Fibroblast of lung (primary cell): ENCODE data around the gene CTNNA2.

Source experiments
- EZH2 ChIP-seq: IDR thresholded peaks from 2 replicates; pipeline ENCODE4 v1.5.1; 2012; ENCODE audit warnings: low read length, control low read depth, mild to moderate bottlenecking; ENCODE audit errors: missing control alignments
- TF ChIP-seq, protein P1 (sequence below), 2 donors: IDR thresholded peaks in 1 of 2; conservative IDR thresholded peaks in 1 of 2; 1 replicate in 1 of 2; 2 replicates in 1 of 2; pipeline ENCODE4 v1.5.1; 2011 to 2012; ENCODE audit warnings: low read length in 2 of 2, control low read depth in 1 of 2, inconsistent platforms in 1 of 2, low read depth in 1 of 2, mild to moderate bottlenecking in 1 of 2

DNA sequence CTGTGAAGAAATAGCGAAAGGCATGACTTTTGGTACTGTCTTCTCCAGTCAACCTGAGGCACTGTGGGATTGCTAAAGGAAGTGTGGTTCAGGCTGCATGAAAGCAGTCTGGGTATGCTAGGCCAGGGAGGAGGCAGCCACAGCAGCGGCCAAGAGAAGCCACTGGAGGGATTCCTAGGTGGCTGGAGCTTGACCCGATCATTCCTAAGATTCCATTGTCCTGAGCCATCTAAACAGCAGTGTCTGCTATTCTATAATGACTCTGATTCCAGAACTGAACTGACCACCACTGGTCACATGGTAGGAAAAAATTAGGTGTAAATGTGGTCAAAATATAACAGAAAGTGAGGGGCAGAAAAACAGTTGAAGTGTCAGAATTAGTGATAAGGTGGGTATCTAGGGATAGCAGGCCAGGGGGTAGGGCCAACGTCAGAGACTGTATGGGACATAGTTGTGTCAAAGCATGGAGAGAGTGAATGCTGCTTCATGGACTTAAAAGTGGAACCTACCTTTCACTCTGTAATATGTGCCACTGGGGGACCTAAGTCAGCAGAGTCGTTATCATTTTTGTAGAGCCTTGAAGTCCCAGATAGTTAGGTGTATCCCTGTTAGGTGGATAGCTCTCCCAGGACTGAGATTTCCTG is 204.6 kb downstream of the CTNNA2 start:
- no peak for TF ChIP-seq EZH2
- TF ChIP-seq, protein P1, sequence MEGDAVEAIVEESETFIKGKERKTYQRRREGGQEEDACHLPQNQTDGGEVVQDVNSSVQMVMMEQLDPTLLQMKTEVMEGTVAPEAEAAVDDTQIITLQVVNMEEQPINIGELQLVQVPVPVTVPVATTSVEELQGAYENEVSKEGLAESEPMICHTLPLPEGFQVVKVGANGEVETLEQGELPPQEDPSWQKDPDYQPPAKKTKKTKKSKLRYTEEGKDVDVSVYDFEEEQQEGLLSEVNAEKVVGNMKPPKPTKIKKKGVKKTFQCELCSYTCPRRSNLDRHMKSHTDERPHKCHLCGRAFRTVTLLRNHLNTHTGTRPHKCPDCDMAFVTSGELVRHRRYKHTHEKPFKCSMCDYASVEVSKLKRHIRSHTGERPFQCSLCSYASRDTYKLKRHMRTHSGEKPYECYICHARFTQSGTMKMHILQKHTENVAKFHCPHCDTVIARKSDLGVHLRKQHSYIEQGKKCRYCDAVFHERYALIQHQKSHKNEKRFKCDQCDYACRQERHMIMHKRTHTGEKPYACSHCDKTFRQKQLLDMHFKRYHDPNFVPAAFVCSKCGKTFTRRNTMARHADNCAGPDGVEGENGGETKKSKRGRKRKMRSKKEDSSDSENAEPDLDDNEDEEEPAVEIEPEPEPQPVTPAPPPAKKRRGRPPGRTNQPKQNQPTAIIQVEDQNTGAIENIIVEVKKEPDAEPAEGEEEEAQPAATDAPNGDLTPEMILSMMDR (conservative IDR thresholded peaks at IDR 0.05 in 1 of 2, IDR thresholded peaks at IDR 0.05 in 1 of 2; ENCODE audit: low read depth in 1 of 2, low read length in 2 of 2) = no peak
